ENCODE results near the gene RAB7B.

GRCh38 chr1:206049293-206049692, 46.1 kb upstream of the RAB7B start:
- TF ChIP-seq CTCF (IDR thresholded peaks at IDR 0.05) (no peak), SMC3 (IDR thresholded peaks at IDR 0.05) (no peak), REST (IDR thresholded peaks at IDR 0.05) (no peak), PBX3 (IDR thresholded peaks at IDR 0.05) (no peak), ELK1 (IDR thresholded peaks at IDR 0.05; ENCODE audit: low read depth, low read length) (no peak), CBX8 (IDR thresholded peaks at IDR 0.05) (no peak), BCL3 (IDR thresholded peaks at IDR 0.05) (no peak), POLR2A (IDR thresholded peaks at IDR 0.05; ENCODE audit: low read length) (no peak), RNF2 (IDR thresholded peaks at IDR 0.05; ENCODE audit: borderline replicate concordance, low read depth) (no peak), RAD21 (conservative IDR thresholded peaks at IDR 0.05 in 1 of 2, IDR thresholded peaks at IDR 0.05 in 1 of 2) (no peak), EP300 (IDR thresholded peaks at IDR 0.05) (no peak), MAZ (IDR thresholded peaks at IDR 0.05; ENCODE audit: borderline replicate concordance, low read depth, low read length) (no peak)
